ENCODE results near the gene CLCN7.

The CLCN7 gene

GRCh38 chr16:1403733-1404132, 71.1 kb downstream of the CLCN7 start:
- no peaks in the 10 kb centered on the region for H3K27me3 ChIP-seq (ENCODE audit: insufficient read depth, low read depth)
- H4K20me1 ChIP-seq (ENCODE audit: insufficient read depth) = no peaks in the 10 kb centered on the region
- H2AFZ ChIP-seq (ENCODE audit: low read depth) = no peak overlapping the region
- no peak overlapping the region for H3K4me2 ChIP-seq
- no peaks in the 10 kb centered on the region for H3K4me1 ChIP-seq (ENCODE audit: low read depth, poor library complexity, severe bottlenecking)
- no peaks in the 10 kb centered on the region for H3K36me3 ChIP-seq (ENCODE audit: insufficient read depth)
- no peak overlapping the region for H3K9ac ChIP-seq
- H3K79me2 ChIP-seq (ENCODE audit: insufficient read depth, low read depth) = peaks cover 35% of the 10 kb centered on the region; the same call in 1 of the 2 replicates
- no peak for TF ChIP-seq CTCF (conservative IDR thresholded peaks at IDR 0.05; ENCODE audit: low read depth, low read length)
- no peak overlapping the region for H3K27ac ChIP-seq
- H3K4me3 ChIP-seq (IDR thresholded peaks at IDR 0.05; ENCODE audit: insufficient read depth, low read depth, low read length) = no peak overlapping the region

- Histone ChIP-seq H3K4me3 (IDR thresholded peaks at IDR 0.05; ENCODE audit: insufficient read depth, low read depth, low read length) (no peak overlapping the region), H3K79me2 (ENCODE audit: insufficient read depth, low read depth) (peaks cover 29% of the 10 kb centered on the region; the same call in 1 of the 2 replicates), H3K4me2 (no peak overlapping the region), H2AFZ (ENCODE audit: low read depth) (no peak overlapping the region), H3K27ac (no peak overlapping the region), H3K9ac (no peak overlapping the region), H4K20me1 (ENCODE audit: insufficient read depth) (no peaks in the 10 kb centered on the region), H3K4me1 (ENCODE audit: low read depth, poor library complexity, severe bottlenecking) (no peaks in the 10 kb centered on the region), H3K27me3 (ENCODE audit: insufficient read depth, low read depth) (no peaks in the 10 kb centered on the region), H3K36me3 (ENCODE audit: insufficient read depth) (no peaks in the 10 kb centered on the region)
- TF ChIP-seq CTCF (conservative IDR thresholded peaks at IDR 0.05; ENCODE audit: low read depth, low read length) = no peak
Observed at GRCh38 chr16:1403036-1403435, 71.8 kb downstream of the CLCN7 start.

GRCh38 chr16:1401758-1402154, 73.1 kb downstream of the CLCN7 start:
- H3K4me2 ChIP-seq = no peak overlapping the region
- H3K27ac ChIP-seq = no peak overlapping the region
- H3K4me3 ChIP-seq (IDR thresholded peaks at IDR 0.05; ENCODE audit: insufficient read depth, low read depth, low read length) = no peak overlapping the region
- no peak overlapping the region for H2AFZ ChIP-seq (ENCODE audit: low read depth)
- no peaks in the 10 kb centered on the region for H3K36me3 ChIP-seq (ENCODE audit: insufficient read depth)
- H3K9ac ChIP-seq = no peak overlapping the region
- H4K20me1 ChIP-seq (ENCODE audit: insufficient read depth) = no peaks in the 10 kb centered on the region
- H3K4me1 ChIP-seq (ENCODE audit: low read depth, poor library complexity, severe bottlenecking) = no peaks in the 10 kb centered on the region
- no peak for TF ChIP-seq CTCF (conservative IDR thresholded peaks at IDR 0.05; ENCODE audit: low read depth, low read length)
- peaks cover 20% of the 10 kb centered on the region; the same call in 1 of the 2 replicates for H3K79me2 ChIP-seq (ENCODE audit: insufficient read depth, low read depth)
- no peaks in the 10 kb centered on the region for H3K27me3 ChIP-seq (ENCODE audit: insufficient read depth, low read depth)

GRCh38 chr16:1401061-1401757, 73.6 kb downstream of the CLCN7 start:
- no peaks in the 10 kb centered on the region for H4K20me1 ChIP-seq (ENCODE audit: insufficient read depth)
- peaks cover 15% of the 10 kb centered on the region; the same call in 1 of the 2 replicates for H3K79me2 ChIP-seq (ENCODE audit: insufficient read depth, low read depth)
- H3K4me2 ChIP-seq = no peak overlapping the region
- no peak overlapping the region for H3K9ac ChIP-seq
- H2AFZ ChIP-seq (ENCODE audit: low read depth) = no peak overlapping the region
- no peaks in the 10 kb centered on the region for H3K4me1 ChIP-seq (ENCODE audit: low read depth, poor library complexity, severe bottlenecking)
- H3K27me3 ChIP-seq (ENCODE audit: insufficient read depth, low read depth) = no peaks in the 10 kb centered on the region
- H3K36me3 ChIP-seq (ENCODE audit: insufficient read depth) = no peaks in the 10 kb centered on the region
- H3K27ac ChIP-seq = no peak overlapping the region
- no peak for TF ChIP-seq CTCF (conservative IDR thresholded peaks at IDR 0.05; ENCODE audit: low read depth, low read length)
- no peak overlapping the region for H3K4me3 ChIP-seq (IDR thresholded peaks at IDR 0.05; ENCODE audit: insufficient read depth, low read depth, low read length)

Measured in KMS-11 (cell line).